Putamen (tissue), 1 donor: ENCODE measurements around the gene CELF6.

Experiments
- DNase-seq: peaks from one replicate; pipeline ENCODE4 v3.0.0-alpha.2; 2016; ENCODE audit warnings: low spot score

The CELF6 gene

DNA sequence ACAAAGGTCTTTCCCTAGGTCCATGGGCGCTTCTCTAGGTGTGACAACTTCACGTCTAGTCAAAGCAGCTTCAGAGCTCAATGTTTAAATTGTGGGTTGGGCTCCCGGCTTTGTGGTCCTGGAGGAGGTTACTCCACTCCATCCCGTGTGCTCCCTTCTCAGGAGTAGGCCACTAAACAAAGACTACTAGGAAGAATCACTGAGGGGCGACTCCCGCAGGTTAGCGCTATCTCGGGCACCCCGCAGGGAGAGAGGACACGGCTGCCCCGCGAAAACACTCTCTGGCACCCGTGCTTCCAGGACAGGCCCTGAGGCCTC is 48.1 kb downstream of the CELF6 start:
- no peak for DNase-seq

GRCh38 chr15:72271221-72271620 is 48.7 kb downstream of the CELF6 start:
- DNase-seq, result no peak

GRCh38 chr15:72269739-72270138 is 50.2 kb downstream of the CELF6 start:
- DNase-seq, result no peak

GRCh38 chr15:72265031-72265430 is 54.9 kb downstream of the CELF6 start:
- no peak for DNase-seq

DNA sequence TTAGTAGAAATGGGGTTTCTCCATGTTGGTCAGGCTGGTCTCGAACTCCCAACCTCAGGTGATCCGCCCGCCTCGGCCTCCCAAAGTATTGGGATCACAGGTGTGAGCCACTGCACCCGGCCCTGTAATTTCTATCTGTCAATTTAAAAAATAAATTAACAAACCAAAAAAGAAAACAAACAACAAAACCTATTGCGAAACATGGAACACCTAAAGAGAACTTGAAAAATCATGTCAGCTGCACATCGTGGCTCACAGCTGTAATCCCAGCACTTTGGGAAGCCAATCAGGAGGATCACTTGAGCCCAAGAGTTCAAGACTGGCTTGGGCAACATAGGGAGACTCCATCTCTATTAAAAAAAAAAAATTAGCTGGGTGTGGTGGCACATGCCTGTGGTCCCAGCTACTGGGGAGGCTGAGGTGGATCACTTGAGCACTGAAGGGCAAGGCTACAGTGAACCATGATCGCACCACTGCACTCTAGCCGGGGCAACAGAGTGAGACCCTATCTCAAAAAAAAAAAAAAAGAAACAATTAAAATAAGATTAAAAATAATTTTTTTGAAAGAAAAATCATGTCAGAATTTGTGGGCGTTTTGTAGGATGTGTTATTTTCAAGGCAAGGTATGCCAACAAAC is 67.2 kb downstream of the CELF6 start:
- no peak for DNase-seq

DNA sequence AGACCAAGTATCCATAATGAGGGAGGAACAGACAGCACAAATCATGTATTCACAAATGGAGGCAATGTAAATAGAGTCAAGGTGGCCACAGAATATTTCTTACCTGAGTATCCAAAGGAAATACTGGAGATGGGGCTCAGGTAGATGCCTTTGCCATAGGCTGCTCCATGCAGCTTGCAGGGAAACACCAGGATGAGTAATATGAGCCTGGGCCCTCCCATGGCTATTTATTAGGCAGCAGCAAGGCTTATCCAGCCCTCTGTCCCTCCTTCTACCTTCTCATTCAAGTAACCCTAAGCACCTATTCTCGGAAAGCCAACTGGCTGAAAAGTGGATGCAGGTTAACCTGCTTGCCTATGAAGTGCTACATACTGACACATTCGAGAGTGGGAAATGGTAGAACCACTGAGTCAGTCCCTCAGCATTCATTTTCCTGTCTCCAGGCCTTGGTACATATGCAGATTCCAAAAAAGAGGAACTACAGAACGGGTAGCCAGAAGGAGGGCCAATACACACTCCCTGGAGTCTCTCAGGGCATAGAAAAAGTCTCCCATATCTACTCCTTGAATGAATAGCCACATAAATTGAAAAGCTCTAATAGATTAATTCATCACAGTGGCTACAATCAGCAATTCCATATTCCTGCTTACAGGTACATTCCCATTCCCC is 70.7 kb downstream of the CELF6 start:
- DNase-seq, result no peak

- no peak for DNase-seq
Measured at GRCh38 chr15:72248514-72248913, 71.4 kb downstream of the CELF6 start.

- no peak for DNase-seq
Measured at GRCh38 chr15:72242775-72243370, 77.1 kb downstream of the CELF6 start.

DNA sequence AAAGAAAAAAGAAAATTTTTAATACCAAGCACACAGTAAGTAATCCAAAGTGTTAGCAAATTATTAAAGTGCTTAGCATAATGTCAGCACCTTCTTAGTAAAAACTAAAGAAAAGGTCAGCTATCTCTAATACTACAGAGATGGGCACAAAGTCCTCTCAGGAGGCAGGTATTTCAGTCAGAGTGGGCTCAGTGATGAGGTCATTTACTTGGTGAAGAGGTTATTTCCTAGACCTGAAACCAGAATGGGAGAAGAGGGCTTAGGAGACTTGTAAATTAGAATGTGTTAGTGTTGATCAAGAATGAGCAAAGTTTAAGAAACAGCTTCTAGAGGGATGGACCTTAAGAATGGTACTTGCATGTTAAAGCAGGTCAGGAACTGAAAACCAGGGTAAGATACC is 80.3 kb downstream of the CELF6 start:
- DNase-seq, result no peak

DNA sequence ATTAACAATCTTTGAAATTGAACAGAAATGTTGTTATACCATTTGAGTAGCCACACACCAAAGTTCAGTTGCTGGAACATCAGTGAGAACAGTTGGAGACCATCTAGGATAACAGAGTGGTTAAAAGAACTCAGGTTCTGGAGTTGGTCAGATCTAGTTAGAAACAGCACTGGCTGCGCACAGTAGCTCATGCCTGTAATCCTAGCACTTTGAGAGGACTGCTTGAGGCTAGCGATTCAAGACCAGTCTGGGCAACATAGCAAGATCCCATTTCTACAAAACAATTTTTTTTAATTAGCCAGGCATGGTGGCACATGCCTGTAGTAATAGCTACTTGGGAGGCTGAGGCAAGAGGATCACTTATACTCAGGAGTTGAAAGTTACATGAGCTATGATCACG is 81.4 kb downstream of the CELF6 start:
- DNase-seq, result no peak

- DNase-seq, result no peak
Measured at GRCh38 chr15:72237853-72238224, 82.1 kb downstream of the CELF6 start.

GRCh38 chr15:72237029-72237852 is 82.7 kb downstream of the CELF6 start:
- no peak for DNase-seq

GRCh38 chr15:72236381-72237003 is 83.5 kb downstream of the CELF6 start:
- DNase-seq, result no peak

- no peak for DNase-seq
Measured at GRCh38 chr15:72235298-72235697, 84.7 kb downstream of the CELF6 start.
